IMR-90 (cell line): ENCODE data around the gene ME1. TPM values are rescaled to one million over a fixed set of nuclear protein-coding genes. Genes with fewer than 3 reads are reported as not detected.

Experiments used
- ATAC-seq: fragments of 200-7000 bp; cut with Tn5 transposase; 2 replicates; pipeline ENCODE4 v1.9.1; 2020; ENCODE audit warnings: low read depth, mild to moderate bottlenecking, moderate library complexity
- BruUV-seq: library from RNA; stranded (reverse); fragments of 400-500 nt; replicated peaks from 2 replicates; lab custom pipeline; 2021; lab: Mats Ljungman, UMichigan
- CTCF ChIA-PET: fragments of 300-600 bp; formaldehyde crosslinking; extraction: SDS; loops from one replicate; lab custom pipeline; 2021; ENCODE audit warnings: antibody characterized with exemption; lab: Yijun Ruan, JAX
- POLR2A ChIA-PET: fragments of 300-600 bp; sonication (Branson Sonifier 250); formaldehyde crosslinking; loops from one replicate; lab custom pipeline; 2022; ENCODE audit warnings: antibody characterized with exemption; ENCODE audit not compliant: unreplicated experiment; lab: Charles Lee
- DNase-seq: peaks from one replicate; pipeline ENCODE4 v3.0.0; 2013
- H2AFZ ChIP-seq: replicated peaks from 2 replicates; pipeline ENCODE3; 2013; ENCODE audit warnings: low read length, mild to moderate bottlenecking; ENCODE audit not compliant: poor library complexity
- H2AK5ac ChIP-seq: 2 replicates; pipeline ENCODE4 v1.6.1; 2013; ENCODE audit warnings: low read depth, low read length, inconsistent platforms
- H2AK9ac ChIP-seq: replicated peaks from 2 replicates; pipeline ENCODE3; 2013; ENCODE audit warnings: mild to moderate bottlenecking, low read depth, low read length, moderate library complexity; ENCODE audit not compliant: poor library complexity
- H2BK120ac ChIP-seq: 2 replicates; pipeline ENCODE4 v1.6.1; 2013; ENCODE audit warnings: low read depth, low read length, inconsistent platforms
- H2BK15ac ChIP-seq: 3 replicates; pipeline ENCODE4 v1.6.1; 2013; ENCODE audit warnings: low read depth, low read length, inconsistent platforms
- H2BK20ac ChIP-seq: 2 replicates; pipeline ENCODE4 v1.6.1; 2013; ENCODE audit warnings: low read depth, mild to moderate bottlenecking, inconsistent platforms, low read length, moderate library complexity
- H2BK5ac ChIP-seq: 2 replicates; pipeline ENCODE4 v1.6.1; 2013; ENCODE audit warnings: mild to moderate bottlenecking, low read depth, low read length, inconsistent platforms; ENCODE audit not compliant: poor library complexity, severe bottlenecking
- H3K14ac ChIP-seq: replicated peaks from 2 replicates; pipeline ENCODE4 v1.6.1; 2013; ENCODE audit warnings: low read depth, low read length, inconsistent platforms
- H3K18ac ChIP-seq: 2 replicates; pipeline ENCODE4 v1.6.1; 2013; ENCODE audit warnings: low read depth, low read length, control low read depth
- H3K23ac ChIP-seq: 2 replicates; pipeline ENCODE4 v1.6.1; 2013; ENCODE audit warnings: low read depth, low read length, inconsistent platforms
- H3K27ac ChIP-seq: 2 replicates; pipeline ENCODE4 v1.5.1; 2013; ENCODE audit warnings: mild to moderate bottlenecking, control low read depth, low read length; ENCODE audit not compliant: insufficient read depth
- H3K27me3 ChIP-seq: 2 replicates; pipeline ENCODE4 v1.6.1; 2013; ENCODE audit warnings: low read length; ENCODE audit not compliant: control insufficient read depth, insufficient read depth
- H3K36me3 ChIP-seq: 2 replicates; pipeline ENCODE4 v1.6.1; 2013; ENCODE audit warnings: low read length, mixed read lengths; ENCODE audit not compliant: control insufficient read depth, insufficient read depth
- H3K4ac ChIP-seq: 2 replicates; pipeline ENCODE4 v1.6.1; 2013; ENCODE audit warnings: low read depth, low read length, inconsistent platforms
- H3K4me1 ChIP-seq: 2 replicates; pipeline ENCODE4 v1.6.1; 2013; ENCODE audit warnings: low read length, mixed read lengths; ENCODE audit not compliant: control insufficient read depth, insufficient read depth
- H3K4me2 ChIP-seq: 2 replicates; pipeline ENCODE4 v1.6.1; 2013; ENCODE audit warnings: low read depth, mild to moderate bottlenecking, control low read depth, low read length, moderate library complexity
- H3K4me3 ChIP-seq: 2 replicates; pipeline ENCODE4 v1.5.1; 2013; ENCODE audit warnings: low read depth, mild to moderate bottlenecking, control low read depth, low read length, moderate library complexity; ENCODE audit not compliant: insufficient read depth
- H3K56ac ChIP-seq: 2 replicates; pipeline ENCODE4 v1.6.1; 2013; ENCODE audit warnings: low read length, inconsistent platforms; ENCODE audit not compliant: insufficient read depth; ENCODE audit errors: extremely low read depth
- H3K79me1 ChIP-seq, 2 experiments: 2 replicates each; pipeline ENCODE4 v1.6.1; 2013; ENCODE audit warnings: low read length in 2 of 2, inconsistent platforms in 1 of 2, low read depth in 1 of 2
- H3K9ac ChIP-seq: 2 replicates; pipeline ENCODE4 v1.6.1; 2013; ENCODE audit warnings: low read depth, low read length, control low read depth
- H3K9me1 ChIP-seq: 2 replicates; pipeline ENCODE4 v1.6.1; 2013; ENCODE audit warnings: low read length, inconsistent platforms; ENCODE audit not compliant: insufficient read depth
- H3K9me3 ChIP-seq: 2 replicates; pipeline ENCODE4 v1.6.1; 2013; ENCODE audit warnings: low read length; ENCODE audit not compliant: control insufficient read depth, insufficient read depth
- H4K20me1 ChIP-seq: 2 replicates; pipeline ENCODE4 v1.6.1; 2013; ENCODE audit warnings: low read length, inconsistent platforms; ENCODE audit not compliant: insufficient read depth
- H4K5ac ChIP-seq: 2 replicates; pipeline ENCODE4 v1.6.1; 2013; ENCODE audit warnings: mild to moderate bottlenecking, low read depth, low read length, control low read depth
- H4K8ac ChIP-seq, 2 experiments: 2 replicates each; pipeline ENCODE4 v1.6.1; 2013; ENCODE audit warnings: low read depth in 2 of 2, low read length in 2 of 2, control low read depth in 1 of 2, inconsistent platforms in 1 of 2
- H4K91ac ChIP-seq: 2 replicates; pipeline ENCODE4 v1.6.1; 2013; ENCODE audit warnings: low read depth, low read length, inconsistent platforms; ENCODE audit not compliant: insufficient read depth
- BHLHE40 ChIP-seq: fragments of 150-350 bp; IDR thresholded peaks from 2 replicates; pipeline ENCODE4 v1.6.1; 2016; ENCODE audit warnings: mild to moderate bottlenecking, low read depth, low read length
- CEBPB ChIP-seq: IDR thresholded peaks from 2 replicates; pipeline ENCODE4 v1.6.1; 2012; ENCODE audit warnings: low read depth, low read length, improper control_type of control experiment
- CHD1 ChIP-seq: IDR thresholded peaks from 2 replicates; pipeline ENCODE4 v1.6.1; 2012; ENCODE audit warnings: low read depth, low read length, improper control_type of control experiment
- FOS ChIP-seq: fragments of 150-350 bp; IDR thresholded peaks from 2 replicates; pipeline ENCODE4 v1.6.1; 2016; ENCODE audit warnings: low read depth, low read length
- MAFK ChIP-seq: IDR thresholded peaks from 2 replicates; pipeline ENCODE4 v1.6.1; 2012; ENCODE audit warnings: low read depth, low read length, improper control_type of control experiment
- MAZ ChIP-seq: IDR thresholded peaks from 2 replicates; pipeline ENCODE4 v1.6.1; 2012; ENCODE audit warnings: low read depth, mild to moderate bottlenecking, low read length, improper control_type of control experiment, moderate library complexity, borderline replicate concordance
- MXI1 ChIP-seq: IDR thresholded peaks from 2 replicates; pipeline ENCODE4 v1.6.1; 2012; ENCODE audit warnings: low read depth, mild to moderate bottlenecking, low read length, moderate library complexity, borderline replicate concordance
- NFE2L2 ChIP-seq: fragments of 150-350 bp; IDR thresholded peaks from 2 replicates; pipeline ENCODE4 v1.6.1; 2016; ENCODE audit warnings: low read depth, mild to moderate bottlenecking, low read length
- POLR2A ChIP-seq: IDR thresholded peaks from 2 replicates; pipeline ENCODE4 v1.6.1; 2012; ENCODE audit warnings: mild to moderate bottlenecking, low read depth, low read length
- RAD21 ChIP-seq: IDR thresholded peaks from 2 replicates; pipeline ENCODE4 v1.6.1; 2012; ENCODE audit warnings: low read length, improper control_type of control experiment
- RCOR1 ChIP-seq: IDR thresholded peaks from 2 replicates; pipeline ENCODE4 v1.6.1; 2012; ENCODE audit warnings: mild to moderate bottlenecking, low read length, improper control_type of control experiment; ENCODE audit not compliant: insufficient replicate concordance
- RFX5 ChIP-seq: IDR thresholded peaks from 2 replicates; pipeline ENCODE4 v1.8.0; 2012; ENCODE audit warnings: low read depth, mild to moderate bottlenecking, low read length, moderate library complexity
- SMC3 ChIP-seq: fragments of 150-350 bp; IDR thresholded peaks from 2 replicates; pipeline ENCODE4 v1.6.1; 2016; ENCODE audit warnings: low read depth, mild to moderate bottlenecking, antibody characterized with exemption, low read length, moderate library complexity
- WGBS, 2 experiments: methylation state at CpG; one replicate each; pipeline versions ENCODE4 v1.1.5 to v1.1.7; 2013; ENCODE audit warnings: missing lambda C conversion rate in 2 of 2; ENCODE audit not compliant: insufficient read length in 1 of 2; ENCODE audit errors: extremely low coverage in 2 of 2; 5-methylcytosine and 5-hydroxymethylcytosine counted together
- dilution Hi-C: fragments of 300-500 bp; cut with HindIII; formaldehyde crosslinking; loops from one replicate; pipeline ENCODE4 v1.14.3; 2018; ENCODE audit warnings: low sequenced_read_pairs; ENCODE audit not compliant: unreplicated experiment
- in situ Hi-C: fragments of 300-500 bp; cut with MboI; formaldehyde crosslinking; loops from 3 replicates; pipeline ENCODE4 v1.14.3; 2019; ENCODE audit warnings: low sequenced_read_pairs, inconsistent platforms, mixed read lengths
- intact Hi-C: fragments of 100-400 bp; cut with micrococcal nuclease; formaldehyde crosslinking; loops from 2 replicates; pipeline ENCODE4 v1.10.0; 2022
- polyA plus RNA-seq, 3 experiments: library from polyadenylated mRNA; depleted of rRNA; stranded (reverse); fragments of >200 nt; gene quantifications; 2 replicates each; pipeline ENCODE4 v1.2.3, GENCODE V29; 2012; ENCODE audit warnings: low replicate concordance in 1 of 3
- total RNA-seq: library from RNA; depleted of rRNA; stranded (reverse); fragments of >200 nt; gene quantifications from 2 replicates; pipeline ENCODE4 v1.2.3, GENCODE V29; 2012
- TF ChIP-seq, protein P1 (sequence below): fragments of 150-350 bp; IDR thresholded peaks from 2 replicates; pipeline ENCODE4 v1.6.1; 2016; ENCODE audit warnings: low read depth, mild to moderate bottlenecking, low read length, moderate library complexity, borderline replicate concordance
- TF ChIP-seq, protein P2 (sequence below): conservative IDR thresholded peaks from 2 replicates; pipeline ENCODE4 v1.5.1; 2012; ENCODE audit warnings: mild to moderate bottlenecking, low read depth, low read length, improper control_type of control experiment
- TF ChIP-seq, protein P3 (sequence below): fragments of 150-350 bp; IDR thresholded peaks from 2 replicates; pipeline ENCODE4 v1.6.1; 2017; ENCODE audit warnings: mild to moderate bottlenecking, antibody characterized with exemption, low read length, low read depth

The ME1 gene
- total and polyA plus RNA-seq, 2 of the 4 experiments (the other 2 are of a cell fraction): 21.5 to 24.4 TPM

DNA sequence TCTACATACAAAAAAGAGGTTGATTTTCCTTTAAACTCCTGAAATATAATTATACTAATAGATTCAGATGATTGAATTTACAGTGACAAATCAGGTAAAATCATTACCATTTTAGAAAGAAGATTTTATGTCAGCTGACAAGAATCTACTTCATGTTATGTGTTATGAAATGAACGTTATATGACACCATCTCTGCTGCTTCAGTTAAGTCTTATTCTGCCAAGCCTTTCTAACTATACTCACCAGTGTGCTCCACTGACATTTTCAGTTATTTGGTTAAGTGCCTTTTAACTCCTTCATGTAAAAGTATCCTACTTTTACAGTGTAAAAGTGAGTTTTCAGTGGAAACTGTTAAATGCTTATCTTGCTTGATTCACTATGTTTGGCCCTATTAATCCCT lies 157.3 kb downstream of the ME1 start:
- WGBS, 2 experiments: no CpG with 5 or more reads among the region's 1 CpG

More for the DNA sequence above, 157.3 kb downstream of the ME1 start:
- no peak overlapping the region for H3K23ac ChIP-seq
- ChIA-PET CTCF (no interaction called here), POLR2A (no interaction called here)
- no peak overlapping the region for H2AK5ac ChIP-seq
- H4K20me1 ChIP-seq: no peaks in the 10 kb centered on the region
- no peak overlapping the region for H2AFZ ChIP-seq
- H3K4ac ChIP-seq: no peak overlapping the region
- no peak overlapping the region for H3K14ac ChIP-seq
- H2BK15ac ChIP-seq: no peak overlapping the region
- TF ChIP-seq, protein P1, sequence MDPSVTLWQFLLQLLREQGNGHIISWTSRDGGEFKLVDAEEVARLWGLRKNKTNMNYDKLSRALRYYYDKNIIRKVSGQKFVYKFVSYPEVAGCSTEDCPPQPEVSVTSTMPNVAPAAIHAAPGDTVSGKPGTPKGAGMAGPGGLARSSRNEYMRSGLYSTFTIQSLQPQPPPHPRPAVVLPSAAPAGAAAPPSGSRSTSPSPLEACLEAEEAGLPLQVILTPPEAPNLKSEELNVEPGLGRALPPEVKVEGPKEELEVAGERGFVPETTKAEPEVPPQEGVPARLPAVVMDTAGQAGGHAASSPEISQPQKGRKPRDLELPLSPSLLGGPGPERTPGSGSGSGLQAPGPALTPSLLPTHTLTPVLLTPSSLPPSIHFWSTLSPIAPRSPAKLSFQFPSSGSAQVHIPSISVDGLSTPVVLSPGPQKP: no peak
- TF ChIP-seq RFX5 (no peak), MAZ (no peak), NFE2L2 (no peak), POLR2A (no peak), CEBPB (no peak), MAFK (no peak), FOS (no peak), RAD21 (no peak), SMC3 (no peak), CHD1 (no peak), RCOR1 (no peak), MXI1 (no peak), BHLHE40 (no peak)
- TF ChIP-seq, protein P2, sequence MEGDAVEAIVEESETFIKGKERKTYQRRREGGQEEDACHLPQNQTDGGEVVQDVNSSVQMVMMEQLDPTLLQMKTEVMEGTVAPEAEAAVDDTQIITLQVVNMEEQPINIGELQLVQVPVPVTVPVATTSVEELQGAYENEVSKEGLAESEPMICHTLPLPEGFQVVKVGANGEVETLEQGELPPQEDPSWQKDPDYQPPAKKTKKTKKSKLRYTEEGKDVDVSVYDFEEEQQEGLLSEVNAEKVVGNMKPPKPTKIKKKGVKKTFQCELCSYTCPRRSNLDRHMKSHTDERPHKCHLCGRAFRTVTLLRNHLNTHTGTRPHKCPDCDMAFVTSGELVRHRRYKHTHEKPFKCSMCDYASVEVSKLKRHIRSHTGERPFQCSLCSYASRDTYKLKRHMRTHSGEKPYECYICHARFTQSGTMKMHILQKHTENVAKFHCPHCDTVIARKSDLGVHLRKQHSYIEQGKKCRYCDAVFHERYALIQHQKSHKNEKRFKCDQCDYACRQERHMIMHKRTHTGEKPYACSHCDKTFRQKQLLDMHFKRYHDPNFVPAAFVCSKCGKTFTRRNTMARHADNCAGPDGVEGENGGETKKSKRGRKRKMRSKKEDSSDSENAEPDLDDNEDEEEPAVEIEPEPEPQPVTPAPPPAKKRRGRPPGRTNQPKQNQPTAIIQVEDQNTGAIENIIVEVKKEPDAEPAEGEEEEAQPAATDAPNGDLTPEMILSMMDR: no peak
- TF ChIP-seq, protein P3, sequence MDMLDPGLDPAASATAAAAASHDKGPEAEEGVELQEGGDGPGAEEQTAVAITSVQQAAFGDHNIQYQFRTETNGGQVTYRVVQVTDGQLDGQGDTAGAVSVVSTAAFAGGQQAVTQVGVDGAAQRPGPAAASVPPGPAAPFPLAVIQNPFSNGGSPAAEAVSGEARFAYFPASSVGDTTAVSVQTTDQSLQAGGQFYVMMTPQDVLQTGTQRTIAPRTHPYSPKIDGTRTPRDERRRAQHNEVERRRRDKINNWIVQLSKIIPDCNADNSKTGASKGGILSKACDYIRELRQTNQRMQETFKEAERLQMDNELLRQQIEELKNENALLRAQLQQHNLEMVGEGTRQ: no peak
- no peak overlapping the region for H4K8ac ChIP-seq
- peak overlapping the region; percentile 60; the same call in 1 of the 2 replicates for H3K18ac ChIP-seq
- peak overlapping the region; percentile 62; the same call in 1 of the 2 replicates for H2BK120ac ChIP-seq
- in situ Hi-C loops: no loop called here
- H2BK20ac ChIP-seq: no peak overlapping the region
- no peaks in the 10 kb centered on the region for H3K27me3 ChIP-seq
- no peaks in the 10 kb centered on the region for H3K36me3 ChIP-seq
- H3K4me2 ChIP-seq: peak overlapping the region; percentile 60; the same call in 1 of the 2 replicates
- intact Hi-C loops: loop anchor here (5.0 kb wide), 1 partner anchor 41 kb away; no protein-coding TSS in a partner anchor
- H3K9ac ChIP-seq: no peak overlapping the region
- no peaks in the 10 kb centered on the region for H3K9me1 ChIP-seq
- H3K79me1 ChIP-seq: peaks cover 3 to 4% of the 10 kb centered on the region in 2 experiments; a peak in 1 of 4 replicates
- H3K4me1 ChIP-seq: peaks cover 7% of the 10 kb centered on the region
- H3K56ac ChIP-seq: peak overlapping the region; percentile 10; the same call in 1 of the 2 replicates
- no peak overlapping the region; the same call in 1 of the 2 replicates for H4K5ac ChIP-seq
- dilution Hi-C loops: no loop called here
- H3K4me3 ChIP-seq: no peak overlapping the region
- BruUV-seq: no TSS peak
- ATAC-seq (peak; percentile 67), DNase-seq (peak; percentile 72)
- H3K9me3 ChIP-seq: no peaks in the 10 kb centered on the region
- H3K27ac ChIP-seq: no peak overlapping the region
- no peak overlapping the region for H2AK9ac ChIP-seq
- no peak overlapping the region for H4K91ac ChIP-seq
- peak overlapping the region; percentile 77 for H2BK5ac ChIP-seq
